GM18907 (cell line): ENCODE results near the gene TBC1D4.

Experiments used
- ATAC-seq: cut with Tn5 transposase; IDR thresholded peaks from one replicate; pipeline ENCODE4 v1.9.1; 2021; ENCODE audit warnings: mild to moderate bottlenecking, moderate library complexity; ENCODE audit not compliant: unreplicated experiment

The TBC1D4 gene

DNA sequence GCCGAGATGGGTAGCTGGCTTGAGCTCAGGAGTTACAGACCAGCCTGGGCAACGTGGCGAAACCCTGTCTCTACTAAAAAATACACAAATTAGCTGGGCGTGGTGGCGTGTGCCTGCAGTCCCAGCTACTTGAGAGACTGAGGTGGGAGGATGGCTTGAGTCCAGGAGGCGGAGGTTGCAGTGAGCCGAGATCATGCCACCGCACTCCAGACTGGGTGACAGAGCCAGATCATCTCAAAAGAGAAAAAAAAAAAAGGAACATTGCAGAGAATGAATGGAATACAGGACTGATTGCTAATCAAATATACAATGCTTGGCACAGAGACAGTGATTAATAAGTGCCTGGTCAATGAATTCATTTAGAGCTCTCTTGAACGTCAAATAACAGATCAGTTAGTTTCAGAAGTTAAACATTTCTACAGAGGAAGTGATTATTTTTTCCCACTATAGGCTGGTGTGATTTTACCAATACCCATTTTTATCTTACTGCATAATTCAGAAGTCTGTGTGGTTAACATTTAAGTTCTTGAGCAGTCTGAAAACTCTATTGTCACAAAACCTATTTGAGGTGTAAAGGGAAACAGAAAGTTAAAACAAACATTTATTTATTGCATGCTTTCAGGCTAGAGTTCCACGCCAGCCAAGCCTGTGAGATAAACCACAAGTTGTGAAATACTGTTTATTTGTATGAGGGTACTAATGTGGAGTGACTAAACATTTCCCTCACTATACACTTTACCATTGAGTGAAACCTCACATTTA, 7.7 kb upstream of the TBC1D4 start:
- ATAC-seq: peak; percentile 82

DNA sequence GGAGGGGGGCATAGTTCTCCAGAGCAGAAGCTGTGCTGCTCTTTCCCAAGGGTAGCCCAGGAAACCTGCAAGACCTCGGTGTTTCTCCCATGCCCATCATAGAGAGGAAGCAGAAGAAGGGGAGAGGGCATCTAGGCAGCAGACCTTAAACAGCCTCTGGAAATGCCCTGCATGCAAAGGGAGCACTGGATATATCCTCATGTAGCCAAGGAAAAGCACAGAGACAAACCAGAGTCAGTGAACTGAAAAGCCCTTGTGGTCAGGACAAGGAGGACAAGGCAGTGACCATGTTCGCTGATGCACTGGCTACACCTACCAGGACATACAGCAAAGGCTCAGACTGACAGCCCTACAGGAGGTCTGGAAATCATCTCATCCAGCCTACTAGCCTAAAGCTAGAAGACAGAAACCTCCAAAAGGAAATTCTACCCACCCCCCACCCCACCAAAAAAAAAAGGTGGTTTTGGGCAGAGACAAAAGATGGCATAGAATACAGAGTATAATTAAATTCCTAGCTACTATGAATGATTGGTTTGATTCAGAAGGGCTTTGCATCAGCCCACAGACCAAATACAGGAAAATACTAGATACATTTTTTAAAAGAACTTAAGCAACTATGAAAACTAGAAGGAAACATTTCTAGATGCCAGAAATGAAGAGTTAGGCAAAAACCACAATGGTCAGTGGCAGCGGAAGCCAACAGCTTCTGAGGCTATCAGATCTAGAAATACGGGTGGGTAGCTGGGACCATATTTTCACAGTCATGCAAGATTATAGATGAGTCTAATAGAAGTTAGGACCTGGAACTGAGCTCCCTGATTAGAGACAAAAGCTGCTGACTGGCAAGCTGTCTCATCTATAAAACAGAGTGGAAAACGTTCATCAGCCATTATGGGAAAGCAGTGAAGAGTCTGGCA, 4.4 kb upstream of the TBC1D4 start:
- ATAC-seq: no peak

DNA sequence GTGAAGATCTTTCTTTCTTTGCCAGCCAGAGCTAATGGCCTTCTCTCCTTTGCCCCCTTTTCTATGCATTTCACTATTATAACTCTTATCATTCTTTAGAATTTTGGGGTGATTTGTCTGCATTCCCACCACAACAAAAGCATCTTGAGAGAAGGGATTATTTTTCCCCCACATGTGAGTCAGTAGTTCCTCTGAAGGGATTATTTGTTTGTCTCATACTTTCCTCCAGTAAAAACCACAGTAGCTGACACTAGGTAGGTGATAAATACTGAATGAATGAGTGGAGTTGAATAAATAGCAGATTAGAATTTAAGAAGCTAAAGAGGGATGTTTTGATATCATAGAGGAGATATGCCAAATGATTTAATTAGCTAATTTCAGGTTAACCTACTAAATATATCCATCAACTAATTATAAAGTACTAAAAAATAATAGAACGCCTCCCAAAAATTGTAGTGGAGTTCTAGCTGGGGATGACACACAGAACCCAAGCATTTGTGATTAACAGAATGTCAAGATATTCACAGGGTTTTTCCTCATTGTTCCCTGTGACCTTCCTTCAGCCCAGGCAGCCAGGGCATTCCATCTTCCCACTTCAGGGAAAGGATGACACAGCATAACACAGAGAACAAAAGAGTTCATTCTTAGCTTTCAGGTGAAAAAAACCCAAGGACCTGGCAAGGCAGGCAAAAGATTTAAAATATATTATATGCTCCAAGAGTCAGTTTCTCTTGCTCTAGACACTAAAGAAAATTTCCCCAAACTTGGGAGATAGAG, 3.5 kb upstream of the TBC1D4 start:
- no peak for ATAC-seq

DNA sequence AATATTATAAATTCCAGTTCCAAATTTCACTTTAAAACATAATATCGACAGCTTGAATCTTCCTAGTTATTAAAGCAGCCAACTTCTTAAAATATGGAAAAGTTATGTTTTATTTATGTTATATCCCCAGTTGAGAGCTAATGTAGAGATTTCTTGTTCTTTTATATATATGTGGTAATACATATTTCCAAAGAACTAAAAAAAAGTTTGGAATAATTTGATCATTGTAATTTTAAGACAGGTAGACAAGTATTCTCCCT, 781 bp upstream of the TBC1D4 start:
- ATAC-seq: no peak

DNA sequence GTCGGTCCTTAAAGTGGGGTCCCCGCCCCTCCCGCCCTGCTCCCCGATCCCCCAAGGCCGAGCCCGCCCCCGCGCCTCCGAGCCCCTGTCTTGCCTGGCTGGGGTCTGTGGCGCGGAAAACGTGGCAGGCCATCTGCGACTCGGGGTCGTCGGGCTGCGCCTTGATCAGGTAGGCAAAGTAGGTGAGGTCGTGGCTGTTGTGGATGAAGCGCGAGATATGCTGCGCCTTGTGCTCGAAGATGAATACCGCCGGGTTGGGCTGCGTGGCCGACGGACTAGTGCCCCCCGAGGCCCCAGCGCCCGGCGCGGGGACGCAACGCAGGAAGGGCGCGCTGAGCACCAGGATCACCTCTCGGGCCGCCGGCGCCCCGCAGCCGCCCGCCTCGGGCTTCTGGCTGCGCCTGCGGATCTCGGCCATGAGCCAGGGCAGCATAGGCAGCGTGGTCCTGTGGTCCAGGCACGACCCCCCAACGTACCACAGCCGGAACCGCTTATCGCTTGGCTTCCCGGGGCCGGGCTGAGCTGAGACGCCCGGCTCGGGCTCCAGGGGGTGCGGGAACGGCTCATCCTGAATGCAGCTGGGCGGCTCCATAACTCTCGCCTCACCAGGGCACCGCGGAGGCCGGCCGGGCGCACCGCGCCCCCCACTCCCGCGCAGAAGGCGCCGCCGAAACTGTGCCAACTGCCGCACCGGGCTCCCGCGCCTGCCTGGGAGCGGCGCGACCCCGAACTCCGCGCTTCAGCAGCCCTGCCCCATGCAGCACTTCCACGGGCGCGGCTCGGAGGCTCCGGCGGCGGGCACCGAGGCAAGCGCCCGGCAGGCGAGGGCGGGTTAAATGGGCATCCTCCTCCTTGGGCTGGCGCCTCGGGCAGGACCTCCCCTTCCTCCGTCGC, 546 bp downstream of the TBC1D4 start:
- ATAC-seq: peak; percentile 33

DNA sequence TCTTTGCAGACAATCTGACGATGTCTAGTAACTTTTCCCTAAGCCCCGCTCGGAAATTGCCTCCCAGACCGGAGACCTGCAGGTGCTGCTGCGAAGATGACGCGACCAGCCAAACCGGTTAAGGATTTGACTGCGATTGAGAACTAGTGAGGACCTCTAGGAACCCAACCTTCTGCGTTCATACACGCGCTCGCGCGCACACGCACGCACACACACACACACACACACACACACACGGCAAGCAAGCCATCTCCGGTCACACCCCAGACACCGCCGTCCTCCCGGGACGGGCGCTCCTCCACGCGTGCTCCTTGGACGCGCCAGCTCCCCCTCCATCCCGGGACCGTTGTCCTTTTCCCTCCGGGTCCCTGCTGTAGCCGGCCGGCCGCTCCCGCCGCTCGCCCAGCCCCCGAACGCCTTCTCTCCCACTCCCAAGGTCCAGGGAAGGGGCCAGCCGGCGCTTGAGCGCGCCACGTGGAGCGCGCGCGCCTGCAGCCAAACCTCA, 1.2 kb downstream of the TBC1D4 start:
- no peak for ATAC-seq

GRCh38 chr13:75479102-75479740, 2.7 kb downstream of the TBC1D4 start:
- no peak for ATAC-seq

DNA sequence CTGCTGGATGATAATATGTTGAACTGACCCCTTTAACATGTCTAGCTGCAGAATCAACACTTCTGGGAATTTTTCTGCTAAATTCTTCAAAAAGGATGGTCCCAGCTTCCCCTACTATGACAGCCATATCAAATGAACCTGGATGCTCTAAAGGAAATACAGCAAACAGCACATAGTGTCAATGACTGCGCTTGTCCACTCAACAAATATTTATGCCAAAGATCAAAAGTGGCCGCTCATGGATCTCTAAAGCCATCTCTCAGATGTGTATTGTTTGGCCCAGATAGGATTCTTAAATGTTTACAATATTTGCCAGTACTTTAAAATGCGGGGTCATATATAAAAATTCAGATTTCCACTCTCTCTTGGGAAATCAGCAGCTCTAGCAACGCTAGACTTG, 3.3 kb downstream of the TBC1D4 start:
- ATAC-seq: no peak

DNA sequence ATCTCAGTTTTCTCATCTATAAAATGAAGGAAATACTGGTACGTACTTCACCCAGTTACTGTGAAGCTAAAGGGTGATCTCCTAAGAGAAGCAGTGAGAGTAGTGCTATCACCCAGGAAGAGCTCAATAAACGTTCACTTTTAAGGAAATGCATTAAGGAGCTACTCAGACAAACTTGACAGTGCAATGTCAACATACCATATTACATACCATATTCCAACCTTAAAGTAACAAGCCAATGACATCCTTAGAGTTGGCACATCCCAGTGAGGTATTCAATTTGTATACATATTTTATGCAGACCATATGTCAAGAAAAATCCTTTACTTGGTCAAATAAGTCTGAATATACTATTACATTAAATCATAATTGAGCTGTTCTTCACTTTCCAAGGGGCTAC, 7.0 kb downstream of the TBC1D4 start:
- no peak for ATAC-seq

GRCh38 chr13:75473468-75473867, 8.5 kb downstream of the TBC1D4 start:
- ATAC-seq: no peak

GRCh38 chr13:75470676-75471075, 11.3 kb downstream of the TBC1D4 start:
- no peak for ATAC-seq

DNA sequence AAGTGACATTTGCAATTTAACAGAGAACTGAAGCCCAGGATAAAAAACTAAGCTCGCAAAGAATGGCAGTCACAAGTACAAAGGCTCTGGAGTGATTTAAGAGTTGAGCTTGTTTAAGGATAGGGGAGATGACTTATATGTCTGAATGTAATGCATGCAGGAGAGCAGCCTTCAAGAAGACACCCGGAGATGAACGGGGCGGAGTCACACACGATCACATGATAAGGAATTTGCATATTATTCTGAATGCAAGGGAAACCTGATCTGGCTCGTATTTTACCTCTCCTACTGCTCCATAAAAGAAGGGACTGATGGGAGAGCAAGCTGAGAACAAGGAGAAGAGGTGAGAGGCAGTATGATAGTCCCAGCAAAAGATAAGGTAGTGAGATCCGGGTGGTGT, 12.9 kb downstream of the TBC1D4 start:
- ATAC-seq: no peak

- ATAC-seq: no peak
Observed at GRCh38 chr13:75468602-75469001, 13.4 kb downstream of the TBC1D4 start.

DNA sequence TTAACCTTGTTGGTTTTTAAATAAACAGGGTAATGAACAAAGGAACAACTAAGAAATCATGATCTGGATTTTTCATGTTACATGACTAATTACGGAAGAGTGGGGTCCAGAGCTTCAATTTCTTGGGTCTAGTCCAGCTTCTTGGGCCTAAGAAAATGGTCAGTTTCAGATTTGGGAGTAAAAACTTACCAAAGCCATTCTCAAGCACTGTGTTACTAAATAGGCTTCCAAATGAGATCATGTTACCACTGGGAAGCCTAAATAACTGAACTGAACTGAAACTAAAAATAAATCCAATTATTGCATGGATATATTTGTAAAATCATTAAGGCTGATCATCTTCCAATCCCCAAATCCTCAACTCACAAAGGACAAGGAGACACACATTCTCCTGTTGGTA, 13.9 kb downstream of the TBC1D4 start:
- ATAC-seq: no peak

DNA sequence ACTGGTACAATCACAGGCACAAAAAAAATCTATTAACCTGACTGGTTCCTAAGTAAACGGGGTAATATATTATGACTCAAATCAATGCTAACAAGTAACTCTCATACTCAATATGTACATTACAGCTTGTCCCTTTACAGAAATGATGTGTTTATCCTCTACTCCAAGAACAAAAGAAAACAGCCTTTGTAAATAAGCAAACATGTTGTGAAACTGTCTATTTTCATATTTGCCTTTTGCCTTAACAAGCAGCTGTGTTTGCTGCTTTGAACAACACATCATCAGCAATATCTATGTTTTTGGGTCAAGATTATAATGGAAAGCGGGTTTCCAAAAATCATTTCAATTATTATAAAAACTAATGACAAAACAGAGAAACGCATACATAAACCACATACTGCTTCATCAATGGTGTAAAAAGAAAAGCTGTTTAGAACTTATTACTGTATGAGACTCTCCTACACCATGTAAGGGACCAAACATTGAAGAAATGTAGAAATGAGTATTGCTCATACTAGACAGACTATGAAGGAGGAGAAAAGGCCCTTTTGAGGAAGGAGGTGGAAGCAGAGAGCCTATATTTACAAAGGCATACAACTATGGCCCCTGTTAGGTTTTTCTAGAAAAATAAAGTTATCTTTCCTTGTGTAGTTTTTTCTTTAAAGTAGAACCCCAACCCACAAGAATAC, 14.8 kb downstream of the TBC1D4 start:
- ATAC-seq: no peak

DNA sequence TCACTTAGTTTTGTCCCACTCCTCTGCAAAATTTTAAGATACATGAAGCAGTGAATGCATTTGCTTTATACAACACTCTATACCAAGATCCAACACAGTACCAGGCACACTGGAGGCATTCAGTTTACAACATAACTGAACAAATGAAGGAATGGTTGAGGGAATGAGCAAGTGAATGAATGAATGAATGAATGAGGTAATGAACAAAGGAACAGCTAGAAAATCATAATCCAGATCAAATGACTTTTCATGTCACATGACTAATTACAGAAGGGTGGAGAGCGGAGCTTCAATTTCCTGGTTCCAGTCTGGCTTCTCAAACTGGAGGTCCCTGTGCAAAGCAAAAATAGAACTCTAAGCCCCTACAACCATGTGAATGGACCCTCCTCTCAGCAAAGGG, 16.7 kb downstream of the TBC1D4 start:
- ATAC-seq: no peak

GRCh38 chr13:75461314-75461713, 20.7 kb downstream of the TBC1D4 start:
- ATAC-seq: no peak

DNA sequence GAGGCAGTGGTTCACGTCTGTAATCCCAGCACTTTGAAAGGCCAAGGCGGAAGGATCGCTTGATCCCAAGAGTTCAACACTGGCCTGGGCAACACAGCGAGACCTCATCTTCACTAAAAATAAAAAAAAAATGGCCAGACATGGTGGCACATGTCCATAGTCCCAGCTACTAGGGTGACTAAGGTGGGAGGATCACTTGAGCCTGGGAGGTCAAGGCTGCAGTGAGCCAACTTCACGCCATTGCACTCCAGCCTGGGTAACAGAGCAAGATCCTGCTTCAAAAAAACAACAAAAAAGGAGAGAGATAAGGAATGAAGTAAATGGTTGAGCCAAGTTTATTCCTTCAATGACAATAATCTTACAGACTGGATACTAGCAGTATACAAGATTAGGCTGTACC, 21.3 kb downstream of the TBC1D4 start:
- ATAC-seq: no peak

DNA sequence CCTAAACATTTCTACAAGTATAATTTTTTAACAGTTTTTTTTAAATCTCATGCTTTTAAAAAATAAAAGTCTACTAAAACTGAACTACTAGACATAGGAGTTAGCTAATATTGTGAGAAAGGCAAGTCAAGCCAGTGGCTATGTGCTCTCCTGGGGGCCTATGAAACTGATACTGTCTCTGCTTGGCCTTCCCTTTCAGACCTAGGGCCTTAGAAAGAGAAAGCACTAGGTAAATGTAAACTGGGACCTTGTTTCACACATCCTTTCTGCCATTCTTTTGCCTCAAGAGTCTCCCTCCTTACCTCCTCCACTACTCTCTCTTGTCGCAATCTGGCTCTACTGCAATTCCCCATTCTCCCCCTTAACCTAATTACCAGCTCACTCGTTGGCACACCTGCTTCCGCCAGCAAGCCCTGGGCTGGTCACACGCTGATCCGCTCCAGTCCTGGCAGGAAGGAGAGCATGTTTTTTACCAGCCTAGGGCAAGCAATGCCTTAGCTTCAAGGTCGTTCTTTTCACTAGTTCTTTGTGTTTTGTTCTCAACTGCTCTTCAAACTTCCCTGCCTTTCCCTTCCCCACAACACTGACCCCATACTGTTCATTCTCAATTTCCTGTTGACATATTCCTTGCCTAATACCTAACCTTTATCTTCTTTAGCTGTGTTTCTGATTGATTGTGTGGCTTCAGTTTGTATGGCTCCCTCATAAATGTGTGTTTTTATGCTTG, 23.1 kb downstream of the TBC1D4 start:
- ATAC-seq: peak; percentile 99
